SK-N-SH treated with all-trans-retinoic acid at 6 μM for 48 hours (cell line): ENCODE data around the gene PIGU.

ENCODE experiments used
- CREB5 ChIP-seq: fragments of 250-450 bp; sonication (Bioruptor Pico); IDR thresholded peaks from 2 replicates; pipeline ENCODE4 v1.5.1; 2020; ENCODE audit warnings: low read depth, mild to moderate bottlenecking, moderate library complexity
- RARB ChIP-seq: fragments of 250-450 bp; sonication (Bioruptor Pico); IDR thresholded peaks from 2 replicates; pipeline ENCODE4 v1.8.0; 2021; ENCODE audit warnings: mild to moderate bottlenecking, moderate library complexity

GRCh38 chr20:34709831-34710567, 33.1 kb upstream of the PIGU start:
- TF ChIP-seq CREB5 (CRISPR knock-in tag) = no peak
- no peak for TF ChIP-seq RARB (CRISPR knock-in tag)
